Raji (cell line): ENCODE measurements around the gene ANKRD16.
A peak's percentile ranks its signal among the peaks of the same experiment; 100 is the strongest.

ENCODE experiments used
- POLR2A ChIP-seq: IDR thresholded peaks from 2 replicates; pipeline ENCODE4 v1.6.1; 2011; ENCODE audit warnings: low read depth, low read length, control low read depth; ENCODE audit not compliant: insufficient read depth

Gene ANKRD16

GRCh38 chr10:5829267-5829666, 60.4 kb downstream of the ANKRD16 start:
- no peak for TF ChIP-seq POLR2A

GRCh38 chr10:5828725-5829124, 61.0 kb downstream of the ANKRD16 start:
- TF ChIP-seq POLR2A: no peak

- no peak for TF ChIP-seq POLR2A
Observed at GRCh38 chr10:5827841-5828240, 61.9 kb downstream of the ANKRD16 start.

- no peak for TF ChIP-seq POLR2A
Observed at GRCh38 chr10:5818894-5819293, 70.8 kb downstream of the ANKRD16 start.

- no peak for TF ChIP-seq POLR2A
Observed at GRCh38 chr10:5818048-5818331, 71.7 kb downstream of the ANKRD16 start.

- no peak for TF ChIP-seq POLR2A
Observed at GRCh38 chr10:5817322-5818047, 72.2 kb downstream of the ANKRD16 start.

- TF ChIP-seq POLR2A: peak; percentile 38; the same call in 1 of the 2 replicates
Observed at GRCh38 chr10:5816170-5816569, 73.5 kb downstream of the ANKRD16 start.

- peak; percentile 42; the same call in 1 of the 2 replicates for TF ChIP-seq POLR2A
Observed at GRCh38 chr10:5814110-5815107, 75.3 kb downstream of the ANKRD16 start.

- TF ChIP-seq POLR2A: peak; percentile 84
Observed at GRCh38 chr10:5813341-5814109, 76.2 kb downstream of the ANKRD16 start, which contains the start of gene GDI2. Gene GDI2 (minus strand): TSS chr10:5813434. CDS start chr10:5813258, 176 bp downstream.

GRCh38 chr10:5813091-5813340, 76.7 kb downstream of the ANKRD16 start:
- TF ChIP-seq POLR2A: no peak

GRCh38 chr10:5812283-5813090, 77.2 kb downstream of the ANKRD16 start:
- TF ChIP-seq POLR2A: no peak
